HG03342 (cell line): ENCODE results near the gene PPP1R12B.
"Not testable (repeated sequence)": the region's sequence is repeated elsewhere in the genome, so short reads cannot be mapped to it uniquely, and the experiment has no call there.

ENCODE experiments used
- ATAC-seq: cut with Tn5 transposase; IDR thresholded peaks from one replicate; pipeline ENCODE4 v1.9.1; 2021; ENCODE audit warnings: mild to moderate bottlenecking, moderate library complexity; ENCODE audit not compliant: unreplicated experiment

PPP1R12B gene

DNA sequence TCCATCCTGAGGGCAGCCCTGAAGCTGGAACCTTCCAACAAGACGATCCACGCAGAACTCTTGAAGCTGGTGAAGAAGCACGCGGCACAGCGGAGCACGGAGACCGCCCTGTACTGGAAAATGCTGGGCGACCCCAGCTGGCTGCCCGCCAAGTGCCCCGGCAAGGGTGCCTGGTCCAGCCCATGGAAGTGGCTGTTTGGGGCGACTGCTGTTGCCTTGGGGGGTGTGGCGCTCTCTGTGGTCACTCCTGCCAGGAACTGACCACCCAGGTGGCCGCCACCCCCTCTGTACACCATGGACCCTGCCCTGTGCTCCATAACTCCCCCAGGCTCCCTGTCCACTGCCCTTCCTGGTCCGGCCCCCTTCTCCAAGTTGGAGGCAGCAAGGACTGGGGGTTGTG lies 90.8 kb downstream of the PPP1R12B start:
- ATAC-seq, result no peak

- ATAC-seq, result not testable (repeated sequence)
These were observed 99.6 kb downstream of the PPP1R12B start for GRCh38 chr1:202448140-202448539.

- not testable (repeated sequence) for ATAC-seq
These were observed 103.1 kb downstream of the PPP1R12B start for GRCh38 chr1:202451641-202452040.

- no peak for ATAC-seq
These were observed 104.0 kb downstream of the PPP1R12B start for GRCh38 chr1:202452508-202452907.

DNA sequence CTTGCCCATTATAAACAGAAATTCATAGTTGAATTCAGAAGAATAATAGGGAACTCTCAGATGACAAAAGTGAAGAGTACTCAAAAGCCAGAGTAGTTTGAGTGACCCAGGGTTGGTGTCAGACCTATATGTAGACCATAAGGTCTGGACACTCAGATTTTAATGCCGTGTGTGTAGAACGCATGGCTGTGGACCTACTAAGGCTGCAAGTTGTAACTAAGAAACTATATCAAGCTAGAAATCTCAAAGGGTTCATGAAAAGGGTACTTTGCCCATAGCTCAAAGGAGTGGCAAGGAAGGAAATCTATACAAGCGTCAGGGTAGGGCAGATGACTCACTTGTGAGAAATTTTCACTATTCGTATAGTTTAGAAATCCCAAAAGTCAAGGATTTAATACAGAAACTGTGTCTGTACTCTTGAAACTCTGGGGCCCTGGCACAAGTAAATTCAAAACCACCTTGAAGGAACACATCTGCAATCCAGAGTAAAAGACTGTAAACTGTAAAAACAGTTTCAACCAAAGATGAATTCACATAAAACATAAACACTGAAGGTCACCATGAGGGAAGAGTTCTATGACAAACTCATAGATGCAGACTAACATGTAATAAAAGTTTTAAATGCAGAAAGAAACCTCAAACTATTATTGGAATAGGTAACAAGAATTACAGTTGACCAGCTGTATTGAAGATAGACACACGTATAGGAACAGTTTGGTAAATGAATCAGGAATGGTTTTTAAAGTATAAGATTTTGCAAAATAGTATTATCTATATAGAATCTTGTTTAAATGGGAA lies 108.1 kb downstream of the PPP1R12B start:
- ATAC-seq, result not testable (repeated sequence)

DNA sequence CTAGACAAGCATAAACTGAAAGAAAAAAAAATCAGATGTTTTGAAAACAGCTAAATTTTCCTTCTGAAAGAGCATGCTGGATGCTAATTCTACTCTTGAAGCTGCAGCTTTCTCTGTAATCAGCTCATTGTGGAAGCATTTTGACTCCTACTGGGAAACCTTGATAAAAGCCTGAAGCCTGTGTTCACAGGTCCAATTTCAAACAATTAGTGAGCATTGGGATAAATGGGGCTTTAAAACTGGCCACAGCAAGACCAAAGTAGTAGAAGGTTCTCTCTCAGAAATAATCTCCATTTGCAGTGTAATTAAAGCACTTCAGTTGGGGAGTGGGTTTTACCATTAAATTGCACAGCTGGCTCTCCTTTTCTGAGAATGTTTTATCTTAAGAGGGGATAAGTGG lies 110.2 kb downstream of the PPP1R12B start:
- ATAC-seq, result not testable (repeated sequence)

- ATAC-seq, result not testable (repeated sequence)
These were observed 111.1 kb downstream of the PPP1R12B start for GRCh38 chr1:202459470-202460142.

GRCh38 chr1:202460143-202460495 lies 111.6 kb downstream of the PPP1R12B start:
- not testable (repeated sequence) for ATAC-seq

- no peak for ATAC-seq
These were observed 114.0 kb downstream of the PPP1R12B start for GRCh38 chr1:202462342-202463076.

GRCh38 chr1:202464153-202464742 lies 115.7 kb downstream of the PPP1R12B start:
- not testable (repeated sequence) for ATAC-seq

DNA sequence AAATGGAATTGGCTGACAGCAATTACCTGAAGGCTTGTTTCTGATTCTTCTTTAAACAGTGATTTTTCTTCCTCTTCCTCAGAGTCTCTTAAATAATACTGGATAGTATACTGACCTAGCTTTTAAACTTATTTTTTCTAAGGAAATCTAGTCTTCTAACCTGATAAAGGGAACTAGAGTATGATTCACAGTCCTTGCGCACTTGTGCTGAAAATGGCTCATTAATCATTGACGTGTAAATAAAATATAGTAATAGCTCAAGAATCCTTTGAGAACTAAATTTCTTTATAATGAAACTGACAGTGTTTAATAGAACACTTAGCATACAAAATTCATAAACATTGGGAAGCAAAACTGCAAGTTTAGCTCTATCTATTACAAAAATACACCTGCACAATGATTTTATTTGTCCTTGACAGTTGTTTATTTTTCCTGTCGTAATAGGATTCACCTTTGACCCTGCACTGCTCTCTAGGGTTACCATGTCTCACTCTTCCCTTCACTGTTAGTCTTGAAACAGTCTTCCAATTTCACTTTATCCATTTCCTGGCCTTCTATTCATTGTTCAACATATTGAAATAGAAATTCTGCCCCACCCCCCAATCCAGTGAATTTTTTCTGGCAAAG lies 117.3 kb downstream of the PPP1R12B start:
- not testable (repeated sequence) for ATAC-seq

GRCh38 chr1:202466339-202466738 lies 117.8 kb downstream of the PPP1R12B start:
- ATAC-seq, result not testable (repeated sequence)

- ATAC-seq, result not testable (repeated sequence)
These were observed 118.9 kb downstream of the PPP1R12B start for GRCh38 chr1:202467381-202467780.

DNA sequence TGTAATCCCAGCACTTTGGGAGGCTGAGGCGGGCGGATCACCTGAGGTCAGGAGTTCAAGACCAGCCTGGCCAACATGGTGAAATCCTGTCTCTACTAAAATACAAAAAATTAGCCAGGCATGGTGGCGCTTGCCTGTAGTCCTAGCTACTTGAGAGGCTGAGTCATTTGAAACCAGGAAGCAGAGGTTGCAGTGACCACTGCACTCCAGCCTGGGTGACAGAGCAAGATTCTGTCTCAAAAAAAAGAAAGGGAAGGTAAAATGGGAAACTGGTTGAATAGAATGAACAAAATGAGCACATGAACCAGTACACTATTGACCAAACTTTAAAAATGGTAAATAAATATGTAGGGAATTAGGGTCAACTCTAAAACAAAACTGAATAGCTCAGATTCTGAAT lies 120.2 kb downstream of the PPP1R12B start:
- not testable (repeated sequence) for ATAC-seq

DNA sequence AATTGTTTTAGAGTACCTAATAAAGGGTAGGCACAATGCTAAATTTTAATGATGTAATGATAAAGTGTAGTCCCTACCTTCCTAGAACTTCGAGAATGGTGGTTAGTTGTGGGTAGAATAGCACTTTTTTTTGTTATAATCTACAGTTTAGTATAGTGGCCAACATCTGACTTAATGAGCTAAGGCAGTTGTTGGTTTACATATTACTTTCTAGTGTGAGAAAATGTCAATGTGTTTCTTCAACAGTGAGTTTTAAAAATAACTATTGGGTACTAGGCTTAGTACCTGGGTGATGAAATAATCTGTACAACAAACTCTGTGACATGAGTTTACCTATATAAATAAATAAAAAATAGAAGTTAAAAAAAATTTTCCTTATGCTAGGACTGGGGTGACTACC lies 120.6 kb downstream of the PPP1R12B start:
- not testable (repeated sequence) for ATAC-seq

- ATAC-seq, result no peak
These were observed 122.7 kb downstream of the PPP1R12B start for GRCh38 chr1:202471246-202471645.

DNA sequence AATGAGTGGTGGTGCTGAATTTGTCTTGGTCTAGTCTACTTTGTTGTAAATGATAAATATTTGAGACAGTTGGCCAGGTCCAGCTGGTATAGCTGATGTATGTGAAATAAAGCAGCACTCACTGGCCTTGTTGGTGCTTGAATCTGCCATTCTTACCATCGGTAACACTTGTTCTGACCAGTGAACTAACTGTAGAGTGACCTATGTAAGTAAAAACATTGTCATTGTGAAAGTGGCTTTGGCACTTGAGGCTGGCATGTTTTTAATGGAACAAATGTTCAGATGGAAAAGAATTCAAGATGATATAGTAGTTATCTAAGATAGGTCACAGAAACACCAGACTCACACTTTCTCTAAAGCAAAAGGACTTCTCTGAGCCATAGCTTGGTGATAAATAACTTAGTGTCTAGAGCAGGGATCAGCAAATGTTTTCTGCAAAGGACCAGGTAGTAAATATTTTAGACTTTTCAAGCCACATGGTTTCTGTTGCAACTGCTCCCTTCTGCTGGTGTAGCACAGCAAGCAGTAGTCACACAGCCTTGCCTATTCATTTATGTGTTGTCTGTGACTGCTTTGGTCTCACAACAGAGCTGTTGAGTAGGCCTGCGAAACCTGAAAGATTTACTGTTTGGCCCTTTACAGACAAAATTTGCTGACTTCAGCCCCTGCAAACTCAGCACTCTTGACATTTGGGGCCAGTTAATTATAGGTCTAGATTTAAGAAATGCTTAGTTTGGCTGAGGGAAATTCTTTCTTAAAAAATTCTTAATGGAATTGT lies 124.0 kb downstream of the PPP1R12B start:
- ATAC-seq, result not testable (repeated sequence)

DNA sequence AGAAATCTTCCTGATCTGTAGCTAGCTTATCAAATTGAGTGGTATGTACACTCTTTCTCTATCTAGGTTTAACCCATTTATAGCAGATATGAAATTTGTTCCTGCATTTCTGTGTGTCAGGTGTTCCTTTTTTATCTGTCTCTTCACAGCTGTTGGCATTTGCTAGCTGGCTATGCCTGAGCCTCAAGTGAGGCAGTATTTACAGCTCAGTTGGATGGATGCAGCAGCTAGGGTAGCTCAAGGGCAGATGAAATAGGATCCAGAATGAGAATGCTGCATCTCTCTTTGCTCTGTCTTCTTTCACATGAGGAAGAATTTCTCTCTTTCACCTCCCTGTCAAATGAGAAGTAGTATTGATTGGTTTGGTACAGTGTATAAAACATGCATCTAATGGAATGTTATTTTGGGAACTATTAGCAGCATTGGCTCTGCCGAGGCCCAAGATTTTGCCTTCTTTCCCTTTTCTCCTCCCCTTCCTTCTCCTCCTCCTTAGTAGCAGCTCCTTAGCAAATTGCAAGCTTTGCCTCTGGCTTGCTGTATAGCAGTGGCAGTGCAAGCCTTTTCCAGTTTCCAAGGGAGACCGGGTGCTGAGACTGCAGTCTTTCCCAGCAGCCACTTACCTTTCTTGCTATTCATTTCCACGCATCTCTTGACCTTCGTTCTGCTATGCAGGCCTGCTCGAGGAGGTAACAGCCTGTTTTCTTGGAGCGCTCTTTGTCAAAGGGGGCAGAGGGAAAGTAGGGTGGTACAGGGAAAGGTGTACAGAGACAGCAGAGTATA lies 125.0 kb downstream of the PPP1R12B start:
- ATAC-seq, result not testable (repeated sequence)

GRCh38 chr1:202479661-202480060 lies 131.2 kb downstream of the PPP1R12B start:
- ATAC-seq, result not testable (repeated sequence)
